Stimulated activated memory B cell treated with anti-CD40 and anti-IgM and Interleukin-4, amounts not matched to agents 10 μg/mL and 1 μg/mL and 100 μg/mL, for 72 hours (primary cell): ENCODE measurements around the gene CTAG1B.
"Not testable (repeated sequence)": the region's sequence is repeated elsewhere in the genome, so short reads cannot be mapped to it uniquely, and the experiment has no call there.

Experiments
- ATAC-seq: fragments of 150-1000 bp; cut with Tn5 transposase; 2 replicates; pipeline ENCODE4 v1.10.0; 2021
- H3K27ac Mint-ChIP-seq: one replicate; pipeline ENCODE4 v1.8.0; 2022; ENCODE audit warnings: mild to moderate bottlenecking, mixed read lengths
- H3K27me3 Mint-ChIP-seq: one replicate; pipeline ENCODE4 v1.8.0; 2022; ENCODE audit warnings: mixed read lengths
- H3K36me3 Mint-ChIP-seq: one replicate; pipeline ENCODE4 v1.8.0; 2022; ENCODE audit warnings: mixed read lengths
- H3K4me1 Mint-ChIP-seq: one replicate; pipeline ENCODE4 v1.8.0; 2022; ENCODE audit warnings: mixed read lengths
- H3K4me3 Mint-ChIP-seq: one replicate; pipeline ENCODE4 v1.8.0; 2022; ENCODE audit warnings: mild to moderate bottlenecking, moderate library complexity, mixed read lengths
- H3K9me3 Mint-ChIP-seq: one replicate; pipeline ENCODE4 v1.8.0; 2022; ENCODE audit warnings: mixed read lengths

CTAG1B gene

DNA sequence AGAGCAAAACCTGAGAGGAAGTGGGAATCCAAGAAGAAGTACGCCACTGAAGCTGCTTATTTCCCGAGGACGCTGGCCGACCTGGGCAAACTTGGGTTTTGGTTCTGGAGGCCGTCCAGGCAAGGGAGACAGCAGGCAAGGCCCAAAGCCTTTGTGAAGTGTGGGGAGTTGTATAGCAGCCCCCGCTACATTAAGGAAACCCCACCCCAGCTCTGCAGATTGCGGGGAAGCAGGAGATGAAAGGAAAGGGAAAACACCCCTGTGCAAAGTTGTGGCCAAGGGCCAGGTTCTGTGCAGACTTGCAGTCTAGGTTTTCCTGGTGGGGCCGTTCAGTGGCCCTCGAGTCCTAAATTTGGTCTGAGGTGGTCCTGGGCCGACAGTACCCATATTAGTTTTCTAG is 46.0 kb downstream of the CTAG1B start:
- not testable (repeated sequence) for H3K27me3 Mint-ChIP-seq

DNA sequence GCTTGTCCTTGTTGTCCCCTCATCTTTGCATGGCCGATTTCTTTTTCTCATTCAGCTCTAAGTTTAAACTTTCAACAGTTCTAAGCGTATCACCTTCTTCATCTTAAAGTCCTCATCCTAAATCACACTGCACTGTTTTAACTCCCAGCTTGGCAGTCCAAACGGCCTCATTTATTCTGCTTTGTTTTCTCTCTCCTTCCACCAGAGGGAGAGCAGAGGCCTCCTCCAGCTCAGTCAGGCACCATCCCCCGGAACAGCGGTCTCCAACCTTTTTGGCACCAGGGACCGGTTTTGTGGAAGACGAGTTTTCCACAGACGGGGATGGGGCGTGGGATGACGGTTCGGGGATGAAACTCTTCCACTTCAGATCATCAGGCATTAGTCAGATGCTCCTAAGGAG is 48.7 kb downstream of the CTAG1B start:
- not testable (repeated sequence) for H3K36me3 Mint-ChIP-seq, ATAC-seq, H3K4me3 Mint-ChIP-seq, H3K27me3 Mint-ChIP-seq, H3K27ac Mint-ChIP-seq, H3K4me1 Mint-ChIP-seq, H3K9me3 Mint-ChIP-seq

More for the DNA sequence above, 46.0 kb downstream of the CTAG1B start:
- H3K9me3 Mint-ChIP-seq, H3K27ac Mint-ChIP-seq, ATAC-seq, H3K4me1 Mint-ChIP-seq, H3K4me3 Mint-ChIP-seq, H3K36me3 Mint-ChIP-seq: not testable (repeated sequence)
